ENCODE measurements around the gene EZH1.
"Not testable (repeated sequence)": the region's sequence is repeated elsewhere in the genome, so short reads cannot be mapped to it uniquely, and the experiment has no call there.

The EZH1 gene

DNA sequence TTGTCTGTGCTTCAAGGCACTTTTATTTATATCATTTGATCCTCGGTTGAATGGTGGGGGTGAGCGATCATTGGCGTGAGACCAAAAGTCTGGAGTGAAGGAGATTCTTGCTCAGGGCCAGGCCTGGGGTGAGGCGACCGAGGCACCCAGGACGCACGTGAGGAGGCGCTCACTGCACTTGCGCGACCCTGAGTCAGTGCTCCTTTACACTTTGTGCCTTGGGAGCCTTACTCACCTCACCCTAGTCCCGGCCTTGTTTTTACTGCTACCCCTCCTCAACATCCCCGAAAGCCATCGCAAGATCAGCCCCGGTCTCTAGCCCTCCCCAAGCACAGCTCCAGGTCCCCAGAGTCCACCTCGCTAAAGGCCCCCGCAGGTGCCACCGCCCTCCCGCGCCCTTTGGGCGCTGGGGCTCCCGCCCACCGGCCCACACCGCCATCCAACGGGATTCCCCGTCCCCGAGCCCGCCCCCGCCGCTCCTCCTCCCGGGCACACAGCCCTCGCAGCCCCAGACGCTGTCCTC is 496 bp downstream of the EZH1 start:
- Histone ChIP-seq H3K4me1 (ENCODE audit: control insufficient read depth, insufficient read depth, low read length) (peaks cover 38% of the 10 kb centered on the region), H3K27me3 (ENCODE audit: control insufficient read depth, insufficient read depth, low read length) (peaks cover 15% of the 10 kb centered on the region), H3K36me3 (ENCODE audit: control insufficient read depth, insufficient read depth, low read length) (no peaks in the 10 kb centered on the region), H3K9me3 (ENCODE audit: control insufficient read depth, insufficient read depth, low read depth, low read length) (no peaks in the 10 kb centered on the region), H3K27ac (ENCODE audit: low read depth, low read length) (no peak overlapping the region), H3K4me3 (ENCODE audit: low read depth, low read length) (peak overlapping the region; percentile 74), H3K9ac (ENCODE audit: low read length) (peak overlapping the region; percentile 66)

GRCh38 chr17:42743595-42744282 is 1.1 kb downstream of the EZH1 start:
- Histone ChIP-seq H3K9me3 (ENCODE audit: control insufficient read depth, insufficient read depth, low read depth, low read length) (no peaks in the 10 kb centered on the region), H3K36me3 (ENCODE audit: control insufficient read depth, insufficient read depth, low read length) (no peaks in the 10 kb centered on the region), H3K27ac (ENCODE audit: low read depth, low read length) (no peak overlapping the region), H3K27me3 (ENCODE audit: control insufficient read depth, insufficient read depth, low read length) (peaks cover 15% of the 10 kb centered on the region), H3K9ac (ENCODE audit: low read length) (peak overlapping the region; percentile 66), H3K4me3 (ENCODE audit: low read depth, low read length) (peak overlapping the region; percentile 74), H3K4me1 (ENCODE audit: control insufficient read depth, insufficient read depth, low read length) (peaks cover 32% of the 10 kb centered on the region)

DNA sequence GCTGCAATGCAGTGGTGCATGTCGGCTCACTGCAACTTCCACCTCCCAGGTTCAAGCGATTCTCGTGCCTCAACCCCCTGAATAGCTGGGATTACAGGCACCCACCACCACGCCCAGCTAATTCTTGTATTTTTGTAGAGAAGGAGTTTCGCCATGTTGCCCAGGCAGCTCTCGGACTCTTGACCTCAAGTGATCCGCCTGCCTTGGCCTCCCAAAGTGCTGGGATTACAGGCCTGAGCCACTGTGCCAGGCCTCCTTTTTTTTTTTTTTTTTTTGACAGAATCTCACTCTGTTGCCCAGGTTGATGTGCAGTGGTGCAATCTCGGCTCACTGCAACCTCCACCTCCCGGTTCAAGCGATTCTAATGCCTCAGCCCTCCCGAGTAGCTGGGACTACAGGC is 1.9 kb downstream of the EZH1 start:
- not testable (repeated sequence) for H3K9me3 ChIP-seq (ENCODE audit: control insufficient read depth, insufficient read depth, low read depth, low read length); H3K36me3 ChIP-seq (ENCODE audit: control insufficient read depth, insufficient read depth, low read length); H3K27ac ChIP-seq (ENCODE audit: low read depth, low read length); H3K4me3 ChIP-seq (ENCODE audit: low read depth, low read length); H3K9ac ChIP-seq (ENCODE audit: low read length)
- H3K4me1 ChIP-seq (ENCODE audit: control insufficient read depth, insufficient read depth, low read length), result peaks cover 24% of the 10 kb centered on the region
- peaks cover 15% of the 10 kb centered on the region for H3K27me3 ChIP-seq (ENCODE audit: control insufficient read depth, insufficient read depth, low read length)

DNA sequence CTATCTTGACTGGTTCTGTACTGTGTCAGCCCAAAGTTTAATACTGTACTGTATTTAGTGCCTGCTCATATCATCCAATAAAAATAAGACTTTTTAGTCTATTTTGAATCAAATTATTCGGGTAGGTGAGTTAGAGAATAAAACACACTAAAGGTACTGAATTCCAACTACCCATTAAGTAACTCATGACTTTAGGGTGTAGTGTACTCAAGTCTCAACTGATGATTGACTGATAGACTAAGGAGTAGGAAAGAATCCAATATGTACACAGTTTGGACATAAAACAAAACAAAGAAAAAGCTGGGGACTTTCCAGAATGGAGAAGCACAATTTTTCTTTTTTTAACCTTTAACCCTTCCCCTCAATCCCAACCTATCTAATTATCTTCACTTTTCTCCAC is 4.1 kb downstream of the EZH1 start:
- Histone ChIP-seq H3K36me3 (ENCODE audit: control insufficient read depth, insufficient read depth, low read length) (no peaks in the 10 kb centered on the region), H3K4me1 (ENCODE audit: control insufficient read depth, insufficient read depth, low read length) (peaks cover 22% of the 10 kb centered on the region), H3K27ac (ENCODE audit: low read depth, low read length) (no peak overlapping the region), H3K27me3 (ENCODE audit: control insufficient read depth, insufficient read depth, low read length) (peaks cover 8% of the 10 kb centered on the region), H3K4me3 (ENCODE audit: low read depth, low read length) (no peak overlapping the region), H3K9me3 (ENCODE audit: control insufficient read depth, insufficient read depth, low read depth, low read length) (no peaks in the 10 kb centered on the region), H3K9ac (ENCODE audit: low read length) (no peak overlapping the region)

GRCh38 chr17:42725143-42725542 is 19.7 kb downstream of the EZH1 start:
- peaks cover 43% of the 10 kb centered on the region for H3K36me3 ChIP-seq (ENCODE audit: control insufficient read depth, insufficient read depth, low read length)
- H3K4me1 ChIP-seq (ENCODE audit: control insufficient read depth, insufficient read depth, low read length), result no peaks in the 10 kb centered on the region
- H3K9me3 ChIP-seq (ENCODE audit: control insufficient read depth, insufficient read depth, low read depth, low read length), result no peaks in the 10 kb centered on the region
- H3K27me3 ChIP-seq (ENCODE audit: control insufficient read depth, insufficient read depth, low read length), result no peaks in the 10 kb centered on the region
- no peak overlapping the region for H3K27ac ChIP-seq (ENCODE audit: low read depth, low read length)
- H3K9ac ChIP-seq (ENCODE audit: low read length), result no peak overlapping the region
- H3K4me3 ChIP-seq (ENCODE audit: low read depth, low read length), result no peak overlapping the region

- Histone ChIP-seq H3K27me3 (ENCODE audit: control insufficient read depth, insufficient read depth, low read length) (no peaks in the 10 kb centered on the region), H3K9ac (ENCODE audit: low read length) (no peak overlapping the region), H3K27ac (ENCODE audit: low read depth, low read length) (no peak overlapping the region), H3K36me3 (ENCODE audit: control insufficient read depth, insufficient read depth, low read length) (peaks cover 45% of the 10 kb centered on the region), H3K4me3 (ENCODE audit: low read depth, low read length) (no peak overlapping the region), H3K9me3 (ENCODE audit: control insufficient read depth, insufficient read depth, low read depth, low read length) (no peaks in the 10 kb centered on the region), H3K4me1 (ENCODE audit: control insufficient read depth, insufficient read depth, low read length) (no peaks in the 10 kb centered on the region)
Measured at GRCh38 chr17:42723636-42724035, 21.2 kb downstream of the EZH1 start.

DNA sequence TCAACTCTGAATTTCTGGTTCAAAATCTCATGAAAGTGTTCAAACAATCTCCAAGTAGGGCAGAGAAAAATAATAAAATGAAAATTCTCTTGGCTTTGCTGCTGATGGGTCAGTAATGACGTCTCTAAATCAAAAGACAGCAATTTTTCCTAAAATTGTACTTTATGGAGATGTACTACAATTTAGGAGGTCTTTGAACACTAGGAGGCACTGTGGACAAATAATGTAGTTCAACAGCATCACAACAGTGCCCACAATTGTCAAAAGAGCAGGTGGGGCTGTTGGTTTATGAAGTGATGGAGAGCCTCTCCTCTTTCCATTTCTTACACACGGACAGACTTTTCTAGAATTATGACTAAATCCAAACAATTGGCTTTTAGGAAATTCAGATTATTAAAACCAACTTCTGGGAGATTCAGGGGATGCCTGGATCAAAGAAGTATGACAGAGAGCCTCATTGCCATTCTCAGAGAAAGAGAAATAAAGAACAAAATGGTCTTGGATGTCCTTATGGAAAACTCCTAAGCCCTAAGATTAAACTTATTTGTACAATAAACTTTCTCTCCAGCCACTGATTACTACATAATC is 23.8 kb downstream of the EZH1 start:
- Histone ChIP-seq H3K9ac (ENCODE audit: low read length) (no peak overlapping the region), H3K27me3 (ENCODE audit: control insufficient read depth, insufficient read depth, low read length) (no peaks in the 10 kb centered on the region), H3K36me3 (ENCODE audit: control insufficient read depth, insufficient read depth, low read length) (peaks cover 60% of the 10 kb centered on the region), H3K4me3 (ENCODE audit: low read depth, low read length) (no peak overlapping the region), H3K27ac (ENCODE audit: low read depth, low read length) (no peak overlapping the region), H3K4me1 (ENCODE audit: control insufficient read depth, insufficient read depth, low read length) (no peaks in the 10 kb centered on the region), H3K9me3 (ENCODE audit: control insufficient read depth, insufficient read depth, low read depth, low read length) (no peaks in the 10 kb centered on the region)

DNA sequence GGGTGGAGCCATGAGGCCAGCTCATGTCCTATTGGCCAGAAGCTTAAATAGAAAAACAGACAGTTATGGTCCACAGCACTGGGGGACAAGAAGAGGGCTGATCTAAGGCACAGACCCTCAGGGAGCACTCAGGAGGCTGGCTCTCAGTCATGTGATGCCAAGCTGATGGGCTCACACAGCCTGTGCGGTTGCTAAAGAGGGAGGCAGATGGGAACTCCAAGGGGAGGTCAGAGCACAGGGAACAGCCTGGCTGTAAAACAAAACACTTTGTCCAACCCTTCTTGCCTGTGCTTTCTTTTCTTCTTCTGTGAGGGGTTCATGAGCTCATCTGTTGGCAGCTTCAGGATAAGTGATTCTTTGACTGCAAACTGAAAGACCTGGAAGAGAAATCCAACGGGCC is 35.3 kb downstream of the EZH1 start:
- H3K4me3 ChIP-seq (ENCODE audit: low read depth, low read length), result no peak overlapping the region
- no peak overlapping the region for H3K9ac ChIP-seq (ENCODE audit: low read length)
- H3K4me1 ChIP-seq (ENCODE audit: control insufficient read depth, insufficient read depth, low read length), result no peaks in the 10 kb centered on the region
- H3K9me3 ChIP-seq (ENCODE audit: control insufficient read depth, insufficient read depth, low read depth, low read length), result no peaks in the 10 kb centered on the region
- H3K27me3 ChIP-seq (ENCODE audit: control insufficient read depth, insufficient read depth, low read length), result no peaks in the 10 kb centered on the region
- H3K36me3 ChIP-seq (ENCODE audit: control insufficient read depth, insufficient read depth, low read length), result peaks cover 80% of the 10 kb centered on the region
- no peak overlapping the region for H3K27ac ChIP-seq (ENCODE audit: low read depth, low read length)

GRCh38 chr17:42708588-42708987 is 36.3 kb downstream of the EZH1 start:
- H3K36me3 ChIP-seq (ENCODE audit: control insufficient read depth, insufficient read depth, low read length), result peaks cover 83% of the 10 kb centered on the region
- no peaks in the 10 kb centered on the region for H3K27me3 ChIP-seq (ENCODE audit: control insufficient read depth, insufficient read depth, low read length)
- H3K27ac ChIP-seq (ENCODE audit: low read depth, low read length), result no peak overlapping the region
- no peaks in the 10 kb centered on the region for H3K9me3 ChIP-seq (ENCODE audit: control insufficient read depth, insufficient read depth, low read depth, low read length)
- no peak overlapping the region for H3K9ac ChIP-seq (ENCODE audit: low read length)
- H3K4me3 ChIP-seq (ENCODE audit: low read depth, low read length), result no peak overlapping the region
- no peaks in the 10 kb centered on the region for H3K4me1 ChIP-seq (ENCODE audit: control insufficient read depth, insufficient read depth, low read length)

- Histone ChIP-seq H3K9ac (ENCODE audit: low read length) (no peak overlapping the region), H3K27me3 (ENCODE audit: control insufficient read depth, insufficient read depth, low read length) (no peaks in the 10 kb centered on the region), H3K27ac (ENCODE audit: low read depth, low read length) (no peak overlapping the region), H3K36me3 (ENCODE audit: control insufficient read depth, insufficient read depth, low read length) (peaks cover 84% of the 10 kb centered on the region), H3K4me3 (ENCODE audit: low read depth, low read length) (no peak overlapping the region), H3K9me3 (ENCODE audit: control insufficient read depth, insufficient read depth, low read depth, low read length) (no peaks in the 10 kb centered on the region), H3K4me1 (ENCODE audit: control insufficient read depth, insufficient read depth, low read length) (no peaks in the 10 kb centered on the region)
Measured at GRCh38 chr17:42706732-42707131, 38.1 kb downstream of the EZH1 start.

DNA sequence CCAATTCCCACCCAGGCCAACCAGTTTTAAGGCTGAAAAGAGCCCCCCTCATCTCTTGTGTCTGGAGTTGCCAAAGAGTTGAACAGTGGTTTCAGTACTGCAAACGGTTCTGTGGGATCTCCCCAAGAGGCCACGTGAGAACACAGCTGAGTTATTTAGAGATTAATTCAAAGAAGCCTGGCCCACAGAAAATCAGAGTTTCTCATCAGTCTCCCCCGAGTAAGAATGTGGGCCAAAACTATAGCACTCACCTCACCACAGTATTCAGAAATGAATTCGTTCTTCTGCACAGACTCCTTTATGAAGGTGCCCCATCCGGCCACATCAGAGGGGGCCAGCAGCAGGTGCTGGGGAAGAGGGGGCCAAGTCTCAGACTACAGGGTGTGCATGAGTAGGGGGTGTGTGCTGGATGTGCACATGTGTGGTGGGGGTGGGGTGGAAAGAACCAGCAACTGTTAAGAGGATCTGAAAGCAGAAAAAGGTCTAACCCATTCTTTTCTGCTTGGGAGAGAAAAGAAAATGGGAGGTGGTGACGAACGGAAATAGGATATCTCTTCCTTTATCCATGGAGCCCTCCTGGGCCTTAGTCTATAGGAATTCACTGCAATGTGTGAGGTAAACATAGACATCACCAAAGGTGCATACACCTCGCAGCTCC is 39.9 kb downstream of the EZH1 start:
- Histone ChIP-seq H3K9ac (ENCODE audit: low read length) (no peak overlapping the region), H3K27ac (ENCODE audit: low read depth, low read length) (no peak overlapping the region), H3K36me3 (ENCODE audit: control insufficient read depth, insufficient read depth, low read length) (peaks cover 86% of the 10 kb centered on the region), H3K4me1 (ENCODE audit: control insufficient read depth, insufficient read depth, low read length) (no peaks in the 10 kb centered on the region), H3K9me3 (ENCODE audit: control insufficient read depth, insufficient read depth, low read depth, low read length) (no peaks in the 10 kb centered on the region), H3K27me3 (ENCODE audit: control insufficient read depth, insufficient read depth, low read length) (no peaks in the 10 kb centered on the region), H3K4me3 (ENCODE audit: low read depth, low read length) (no peak overlapping the region)

All from HUES6 (cell line).